ENCODE measurements around the gene FNIP1. TPM values are rescaled to one million over a fixed set of nuclear protein-coding genes. Genes with fewer than 3 reads are reported as not detected.
A peak's percentile ranks its signal among the peaks of the same experiment; 100 is the strongest.

FNIP1 gene
- total and polyA plus RNA-seq, 2 experiments from 2014 or later: 10.3 to 25.8 TPM

DNA sequence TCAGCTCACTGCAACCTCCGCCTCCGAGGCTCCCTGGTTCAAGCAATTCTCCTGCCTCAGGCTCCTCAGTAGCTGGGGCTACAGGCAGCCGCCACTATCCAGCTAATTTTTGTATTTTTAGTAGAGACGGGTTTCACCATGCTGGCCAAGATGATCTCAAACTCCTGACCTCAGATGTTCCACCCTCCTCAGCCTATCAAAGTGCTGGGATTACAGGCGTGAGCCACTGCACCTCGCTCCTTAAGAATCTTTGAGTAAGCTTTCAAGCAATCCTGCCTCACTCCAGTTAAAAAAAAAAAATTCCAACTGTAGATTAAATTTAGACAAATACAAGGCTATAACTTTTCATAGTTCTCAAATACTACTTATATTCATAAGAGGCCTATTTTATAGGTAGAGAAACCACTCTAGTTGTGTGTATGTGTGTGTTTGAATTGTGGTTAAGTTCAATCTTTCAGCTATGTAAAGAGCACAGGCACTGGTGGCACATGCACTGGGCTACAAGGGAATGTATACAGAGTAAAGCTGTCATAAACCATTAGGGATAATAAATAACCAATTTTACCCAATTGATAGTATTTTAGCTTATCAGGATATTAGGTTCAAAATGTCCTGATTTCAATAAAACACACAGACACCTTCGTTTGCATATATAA lies 111.2 kb downstream of the FNIP1 start:
- 0 out of 2 replicates have a peak, but pooled peaks cover 2% of the 10 kb centered on the region for H3K36me3 ChIP-seq (ENCODE audit: low read depth)
- WGBS, 2 experiments (ENCODE audit: low coverage in 1 of 2, low lambda C conversion rate in 2 of 2, missing lambda C conversion rate in 2 of 2): 65% methylated on average over 7 of the region's 7 CpGs
- TF ChIP-seq EZH2phosphoT487 (IDR thresholded peaks at IDR 0.05; ENCODE audit: insufficient read depth, low read depth) (no peak), EZH2 (IDR thresholded peaks at IDR 0.05; ENCODE audit: insufficient read depth, poor library complexity, severe bottlenecking) (no peak)
- H3K27ac ChIP-seq: 0 out of 2 replicates have a peak overlapping the region, but pooled peaks have one; percentile 17
- no peak overlapping the region for H3K4me3 ChIP-seq
- no peak overlapping the region for H3K4me2 ChIP-seq (ENCODE audit: unreplicated experiment)
- H3K27me3 ChIP-seq (replicated peaks; ENCODE audit: insufficient read depth): no peaks in the 10 kb centered on the region
- H3K9me2 ChIP-seq (ENCODE audit: insufficient read depth): no peaks in the 10 kb centered on the region
- no peaks in the 10 kb centered on the region for H3K9me3 ChIP-seq (ENCODE audit: low read depth)
- DNase-seq: peak; percentile 43
- peaks cover 31% of the 10 kb centered on the region; the same call in 1 of the 2 replicates for H3K79me2 ChIP-seq (ENCODE audit: insufficient read depth)
- H3K9ac ChIP-seq: no peak overlapping the region
- no peak overlapping the region for H2AFZ ChIP-seq
- in situ Hi-C loops (cut with MboI): no loop called here
- H3F3A ChIP-seq (ENCODE audit: insufficient read depth): no peaks in the 10 kb centered on the region; the same call in 1 of the 2 replicates
- H3K4me1 ChIP-seq (ENCODE audit: insufficient read depth): peaks cover 25% of the 10 kb centered on the region
- no peaks in the 10 kb centered on the region for H4K20me1 ChIP-seq (ENCODE audit: insufficient read depth)

DNA sequence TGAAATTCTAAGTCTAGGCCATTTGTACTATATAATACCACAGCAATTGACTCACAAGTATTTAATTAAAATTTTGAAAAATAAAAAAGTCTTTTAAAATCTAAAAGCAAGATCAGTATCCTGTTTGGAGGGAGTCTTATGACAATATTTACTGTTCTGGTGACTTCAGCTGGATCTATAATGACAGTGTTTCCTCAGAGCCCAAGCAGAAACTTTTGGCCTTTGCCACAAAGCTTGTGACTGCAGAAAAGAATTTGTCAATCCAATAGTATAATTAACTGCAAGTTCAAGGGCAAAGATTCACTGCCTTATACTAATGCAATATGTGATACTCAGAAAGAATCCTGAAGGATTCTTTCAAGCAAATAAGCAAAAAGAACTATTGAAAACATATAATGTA lies 112.2 kb downstream of the FNIP1 start:
- peak overlapping the region; percentile 17; the same call in 1 of the 2 replicates for H3K27ac ChIP-seq
- no peak overlapping the region for H3K9ac ChIP-seq
- DNase-seq: peak; percentile 18
- H2AFZ ChIP-seq: no peak overlapping the region
- H4K20me1 ChIP-seq (ENCODE audit: insufficient read depth): no peaks in the 10 kb centered on the region
- in situ Hi-C loops (cut with MboI): no loop called here
- no peaks in the 10 kb centered on the region; the same call in 1 of the 2 replicates for H3F3A ChIP-seq (ENCODE audit: insufficient read depth)
- no peak overlapping the region for H3K4me3 ChIP-seq
- peak overlapping the region; percentile 5 for H3K4me2 ChIP-seq (ENCODE audit: unreplicated experiment)
- H3K9me3 ChIP-seq (ENCODE audit: low read depth): no peaks in the 10 kb centered on the region
- TF ChIP-seq EZH2 (IDR thresholded peaks at IDR 0.05; ENCODE audit: insufficient read depth, poor library complexity, severe bottlenecking): no peak
- TF ChIP-seq EZH2phosphoT487 (IDR thresholded peaks at IDR 0.05; ENCODE audit: insufficient read depth, low read depth): no peak
- H3K36me3 ChIP-seq (ENCODE audit: low read depth): 0 out of 2 replicates have a peak, but pooled peaks cover 2% of the 10 kb centered on the region
- H3K9me2 ChIP-seq (ENCODE audit: insufficient read depth): no peaks in the 10 kb centered on the region
- peaks cover 31% of the 10 kb centered on the region; the same call in 1 of the 2 replicates for H3K79me2 ChIP-seq (ENCODE audit: insufficient read depth)
- no peaks in the 10 kb centered on the region for H3K27me3 ChIP-seq (replicated peaks; ENCODE audit: insufficient read depth)
- H3K4me1 ChIP-seq (ENCODE audit: insufficient read depth): peaks cover 34% of the 10 kb centered on the region

DNA sequence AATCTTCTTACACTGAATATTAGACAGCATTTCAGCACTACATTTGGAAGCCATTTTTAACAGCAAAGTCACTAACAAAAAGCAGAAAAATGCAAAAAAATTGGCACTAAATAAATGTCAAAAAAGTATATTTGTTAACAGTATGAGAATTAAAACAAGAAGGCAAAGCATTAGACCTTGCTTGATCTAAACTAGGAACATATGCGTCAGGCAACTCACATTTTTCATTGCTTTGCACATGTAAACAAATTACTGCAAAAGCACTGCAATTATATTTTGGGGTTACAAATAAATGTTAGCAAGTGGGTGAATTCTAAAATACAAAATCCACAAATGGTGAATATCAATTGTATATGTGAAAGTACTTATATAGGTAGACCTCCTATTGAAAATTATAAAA lies 112.8 kb downstream of the FNIP1 start:
- in situ Hi-C loops (cut with MboI): no loop called here
- peak; percentile 19 for DNase-seq

DNA sequence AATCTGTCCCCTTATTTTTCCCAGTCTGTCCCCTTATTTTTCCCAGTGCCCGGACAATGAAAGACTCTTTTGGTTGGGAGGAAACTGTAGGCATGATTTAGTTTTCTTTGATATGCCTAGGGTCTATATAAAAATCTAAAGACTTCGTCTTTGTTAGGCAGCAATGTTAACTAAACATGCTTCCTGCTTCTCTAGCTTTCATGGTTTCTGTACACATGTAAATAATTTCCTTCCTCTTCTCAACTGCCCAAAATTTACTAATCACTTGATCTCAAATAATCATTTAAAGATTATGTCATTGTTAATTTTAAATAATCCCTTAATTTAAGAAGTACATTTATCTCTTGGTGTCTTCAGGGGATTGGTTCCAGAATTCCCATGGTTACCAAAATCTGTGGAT lies 114.0 kb downstream of the FNIP1 start:
- DNase-seq: no peak
- no peaks in the 10 kb centered on the region for H3K27me3 ChIP-seq (replicated peaks; ENCODE audit: insufficient read depth)
- in situ Hi-C loops (cut with MboI): no loop called here
- H3K4me3 ChIP-seq: no peak overlapping the region
- H3K4me2 ChIP-seq (ENCODE audit: unreplicated experiment): no peak overlapping the region
- peaks cover 22% of the 10 kb centered on the region; the same call in 1 of the 2 replicates for H3K79me2 ChIP-seq (ENCODE audit: insufficient read depth)
- no peak overlapping the region for H3K27ac ChIP-seq
- no peaks in the 10 kb centered on the region for H4K20me1 ChIP-seq (ENCODE audit: insufficient read depth)
- TF ChIP-seq EZH2phosphoT487 (IDR thresholded peaks at IDR 0.05; ENCODE audit: insufficient read depth, low read depth): no peak
- no peak for TF ChIP-seq EZH2 (IDR thresholded peaks at IDR 0.05; ENCODE audit: insufficient read depth, poor library complexity, severe bottlenecking)
- H3F3A ChIP-seq (ENCODE audit: insufficient read depth): no peaks in the 10 kb centered on the region; the same call in 1 of the 2 replicates
- H2AFZ ChIP-seq: no peak overlapping the region
- H3K9me3 ChIP-seq (ENCODE audit: low read depth): no peaks in the 10 kb centered on the region
- no peak overlapping the region for H3K9ac ChIP-seq
- H3K36me3 ChIP-seq (ENCODE audit: low read depth): peaks cover 3% of the 10 kb centered on the region
- WGBS, 2 experiments (ENCODE audit: low coverage in 1 of 2, low lambda C conversion rate in 2 of 2, missing lambda C conversion rate in 2 of 2): 97 to 98% methylated on average over 2 of the region's 2 CpGs
- H3K4me1 ChIP-seq (ENCODE audit: insufficient read depth): peaks cover 36% of the 10 kb centered on the region
- no peaks in the 10 kb centered on the region for H3K9me2 ChIP-seq (ENCODE audit: insufficient read depth)

More for the DNA sequence above, 112.8 kb downstream of the FNIP1 start:
- WGBS, 2 experiments (ENCODE audit: low coverage in 1 of 2, low lambda C conversion rate in 2 of 2, missing lambda C conversion rate in 2 of 2): 66 to 70% methylated on average over 1 of the region's 1 CpG
- Histone ChIP-seq H3K9me2 (ENCODE audit: insufficient read depth) (no peaks in the 10 kb centered on the region), H3K27me3 (replicated peaks; ENCODE audit: insufficient read depth) (no peaks in the 10 kb centered on the region), H3K27ac (no peak overlapping the region), H3K9me3 (ENCODE audit: low read depth) (no peaks in the 10 kb centered on the region), H3K36me3 (ENCODE audit: low read depth) (0 out of 2 replicates have a peak, but pooled peaks cover 2% of the 10 kb centered on the region), H4K20me1 (ENCODE audit: insufficient read depth) (no peaks in the 10 kb centered on the region), H2AFZ (no peak overlapping the region), H3K4me2 (ENCODE audit: unreplicated experiment) (peak overlapping the region; percentile 5), H3K4me1 (ENCODE audit: insufficient read depth) (peaks cover 36% of the 10 kb centered on the region), H3K4me3 (no peak overlapping the region), H3K9ac (no peak overlapping the region), H3K79me2 (ENCODE audit: insufficient read depth) (peaks cover 27% of the 10 kb centered on the region; the same call in 1 of the 2 replicates), H3F3A (ENCODE audit: insufficient read depth) (no peaks in the 10 kb centered on the region; the same call in 1 of the 2 replicates)
- TF ChIP-seq EZH2phosphoT487 (IDR thresholded peaks at IDR 0.05; ENCODE audit: insufficient read depth, low read depth): no peak
- TF ChIP-seq EZH2 (IDR thresholded peaks at IDR 0.05; ENCODE audit: insufficient read depth, poor library complexity, severe bottlenecking): no peak

Data from GM23248 (cell line).